Nephron progenitor cell (in vitro differentiated cells): ENCODE data around the gene LAS1L.
A peak's percentile ranks its signal among the peaks of the same experiment; 100 is the strongest.

Experiments
- DNase-seq: peaks from one replicate; pipeline ENCODE4 v3.0.0; 2021
- H3K27ac Mint-ChIP-seq: 2 replicates; pipeline ENCODE4 v1.8.0; 2021; ENCODE audit warnings: mild to moderate bottlenecking, moderate library complexity, mixed read lengths
- H3K27me3 Mint-ChIP-seq: 2 replicates; pipeline ENCODE4 v1.8.0; 2021; ENCODE audit warnings: mild to moderate bottlenecking, low read depth, mixed read lengths; ENCODE audit not compliant: poor library complexity
- H3K36me3 Mint-ChIP-seq: 2 replicates; pipeline ENCODE4 v1.8.0; 2021; ENCODE audit warnings: low read depth, mixed read lengths
- H3K4me1 Mint-ChIP-seq: 2 replicates; pipeline ENCODE4 v1.8.0; 2021; ENCODE audit warnings: mixed read lengths
- H3K4me3 Mint-ChIP-seq: 2 replicates; pipeline ENCODE4 v1.8.0; 2021; ENCODE audit warnings: mild to moderate bottlenecking, moderate library complexity, mixed read lengths
- H3K9me3 Mint-ChIP-seq: 2 replicates; pipeline ENCODE4 v1.8.0; 2021; ENCODE audit warnings: mild to moderate bottlenecking, moderate library complexity, mixed read lengths
- TF ChIP-seq, protein P1 (sequence below): fragments of 200-600 bp; sonication (generic); IDR thresholded peaks from 2 replicates; pipeline ENCODE4 v1.5.0; 2021; ENCODE audit warnings: antibody characterized with exemption

LAS1L gene

DNA sequence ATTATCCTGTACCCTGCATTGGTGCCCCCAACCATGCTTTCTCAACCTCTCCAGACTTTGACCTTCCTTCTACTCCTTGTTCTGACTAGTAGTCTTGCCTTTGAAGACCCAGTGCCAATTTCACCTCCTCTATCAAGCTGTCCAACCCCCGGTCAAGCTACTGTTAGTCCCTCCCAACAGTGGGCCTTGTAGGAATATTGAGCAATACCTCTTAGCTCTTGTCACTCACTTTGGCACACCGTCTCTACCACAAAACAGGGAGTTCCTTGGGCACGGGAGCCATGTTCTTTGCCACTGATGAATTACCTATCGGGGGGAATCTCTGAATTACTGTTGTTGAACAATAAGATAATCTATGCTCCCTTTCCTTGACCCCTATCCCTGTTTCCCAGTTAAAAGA, 25.2 kb downstream of the LAS1L start:
- peaks cover 24% of the 10 kb centered on the region for H3K36me3 Mint-ChIP-seq
- H3K4me3 Mint-ChIP-seq: no peak overlapping the region
- no peaks in the 10 kb centered on the region for H3K4me1 Mint-ChIP-seq
- DNase-seq: no peak
- peaks cover 13% of the 10 kb centered on the region for H3K9me3 Mint-ChIP-seq
- H3K27me3 Mint-ChIP-seq: no peaks in the 10 kb centered on the region
- peak overlapping the region; percentile 21 for H3K27ac Mint-ChIP-seq
- TF ChIP-seq, protein P1, sequence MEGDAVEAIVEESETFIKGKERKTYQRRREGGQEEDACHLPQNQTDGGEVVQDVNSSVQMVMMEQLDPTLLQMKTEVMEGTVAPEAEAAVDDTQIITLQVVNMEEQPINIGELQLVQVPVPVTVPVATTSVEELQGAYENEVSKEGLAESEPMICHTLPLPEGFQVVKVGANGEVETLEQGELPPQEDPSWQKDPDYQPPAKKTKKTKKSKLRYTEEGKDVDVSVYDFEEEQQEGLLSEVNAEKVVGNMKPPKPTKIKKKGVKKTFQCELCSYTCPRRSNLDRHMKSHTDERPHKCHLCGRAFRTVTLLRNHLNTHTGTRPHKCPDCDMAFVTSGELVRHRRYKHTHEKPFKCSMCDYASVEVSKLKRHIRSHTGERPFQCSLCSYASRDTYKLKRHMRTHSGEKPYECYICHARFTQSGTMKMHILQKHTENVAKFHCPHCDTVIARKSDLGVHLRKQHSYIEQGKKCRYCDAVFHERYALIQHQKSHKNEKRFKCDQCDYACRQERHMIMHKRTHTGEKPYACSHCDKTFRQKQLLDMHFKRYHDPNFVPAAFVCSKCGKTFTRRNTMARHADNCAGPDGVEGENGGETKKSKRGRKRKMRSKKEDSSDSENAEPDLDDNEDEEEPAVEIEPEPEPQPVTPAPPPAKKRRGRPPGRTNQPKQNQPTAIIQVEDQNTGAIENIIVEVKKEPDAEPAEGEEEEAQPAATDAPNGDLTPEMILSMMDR: no peak

DNA sequence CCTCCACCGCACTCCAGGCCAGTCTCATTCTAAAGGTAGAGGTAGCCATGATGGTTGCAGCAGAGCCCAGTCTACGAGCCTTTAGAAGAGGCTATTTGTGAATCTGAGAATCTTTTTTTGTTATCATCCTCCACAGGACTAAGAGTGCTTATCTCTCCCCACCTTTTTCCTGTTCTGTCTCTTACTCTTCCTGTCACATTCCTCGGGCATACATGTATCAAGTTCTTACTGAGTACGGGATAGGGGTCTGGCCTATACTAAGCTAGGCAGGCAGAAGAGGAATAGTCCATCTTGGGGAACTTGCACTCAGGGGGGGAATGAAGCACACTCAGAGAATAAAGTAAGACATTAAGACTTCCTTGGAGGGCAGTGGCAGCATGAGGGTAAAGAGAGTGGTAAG, 25.7 kb downstream of the LAS1L start:
- TF ChIP-seq, protein P1: no peak
- Mint-ChIP-seq H3K9me3 (peaks cover 16% of the 10 kb centered on the region), H3K4me1 (no peaks in the 10 kb centered on the region), H3K27me3 (no peaks in the 10 kb centered on the region), H3K27ac (peak overlapping the region; percentile 49), H3K36me3 (peaks cover 26% of the 10 kb centered on the region), H3K4me3 (no peak overlapping the region)
- DNase-seq: no peak

DNA sequence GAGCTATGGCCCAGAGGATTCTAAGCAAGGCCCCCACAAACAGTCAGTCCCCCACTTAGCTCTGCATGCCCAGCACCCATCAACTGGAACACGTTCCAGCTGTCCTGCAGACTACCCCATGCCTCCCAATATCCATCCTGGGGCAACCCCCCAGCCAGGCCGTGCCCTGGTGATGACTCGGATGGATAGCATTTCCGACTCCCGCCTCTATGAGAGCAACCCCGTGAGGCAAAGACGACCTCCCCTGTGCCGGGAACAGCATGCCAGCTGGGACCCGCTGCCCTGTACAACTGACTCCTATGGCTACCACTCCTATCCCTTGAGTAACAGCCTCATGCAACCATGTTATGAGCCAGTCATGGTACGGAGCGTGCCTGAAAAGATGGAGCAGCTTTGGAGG, 32.0 kb downstream of the LAS1L start:
- no peaks in the 10 kb centered on the region for H3K27me3 Mint-ChIP-seq
- peaks cover 10% of the 10 kb centered on the region for H3K36me3 Mint-ChIP-seq
- no peak for DNase-seq
- H3K9me3 Mint-ChIP-seq: peaks cover 22% of the 10 kb centered on the region
- no peaks in the 10 kb centered on the region for H3K4me1 Mint-ChIP-seq
- H3K27ac Mint-ChIP-seq: no peak overlapping the region
- TF ChIP-seq, protein P1: no peak
- no peak overlapping the region for H3K4me3 Mint-ChIP-seq

DNA sequence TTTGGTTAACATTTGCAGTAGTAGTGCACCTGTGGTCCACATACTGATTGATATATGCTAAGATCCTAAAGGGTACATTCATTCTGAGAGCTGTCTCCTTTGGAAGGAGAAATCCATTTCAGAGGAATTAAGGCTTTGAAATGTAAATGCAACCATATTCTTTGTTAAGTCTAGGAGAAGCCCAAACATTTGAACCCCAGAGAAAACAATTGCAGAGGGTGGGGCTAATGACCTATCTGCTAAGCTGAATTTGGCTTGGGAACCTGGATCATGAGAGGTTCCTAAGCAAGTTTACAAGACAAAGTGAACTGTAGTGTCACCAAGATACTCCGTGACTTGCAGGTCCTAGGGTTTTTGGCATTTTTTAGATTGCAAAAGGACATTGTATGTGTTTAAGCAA, 41.2 kb downstream of the LAS1L start:
- Mint-ChIP-seq H3K9me3 (peaks cover 18% of the 10 kb centered on the region), H3K4me3 (no peak overlapping the region), H3K27me3 (no peaks in the 10 kb centered on the region), H3K36me3 (no peaks in the 10 kb centered on the region), H3K4me1 (no peaks in the 10 kb centered on the region), H3K27ac (no peak overlapping the region)
- TF ChIP-seq, protein P1: no peak
- no peak for DNase-seq

DNA sequence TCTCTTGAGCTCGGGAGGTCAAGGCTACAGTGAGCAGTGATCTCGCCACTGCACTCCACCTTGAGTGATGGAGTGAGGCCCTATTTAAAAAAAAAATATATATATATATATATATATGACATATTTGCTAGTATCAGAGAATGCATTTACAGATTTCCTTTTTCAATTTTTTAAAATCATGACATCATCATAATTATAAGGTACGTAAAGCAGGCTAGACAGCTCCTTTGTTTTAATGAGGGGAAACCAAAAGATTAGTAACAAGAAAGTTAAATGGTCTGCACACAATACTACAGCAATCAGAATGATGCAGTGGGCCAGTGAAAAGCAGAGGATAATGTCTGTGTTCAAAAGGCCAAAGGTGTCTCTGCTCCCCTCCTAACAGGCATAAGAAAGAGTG, 43.0 kb downstream of the LAS1L start:
- DNase-seq: no peak
- no peak overlapping the region for H3K27ac Mint-ChIP-seq
- TF ChIP-seq, protein P1: no peak

DNA sequence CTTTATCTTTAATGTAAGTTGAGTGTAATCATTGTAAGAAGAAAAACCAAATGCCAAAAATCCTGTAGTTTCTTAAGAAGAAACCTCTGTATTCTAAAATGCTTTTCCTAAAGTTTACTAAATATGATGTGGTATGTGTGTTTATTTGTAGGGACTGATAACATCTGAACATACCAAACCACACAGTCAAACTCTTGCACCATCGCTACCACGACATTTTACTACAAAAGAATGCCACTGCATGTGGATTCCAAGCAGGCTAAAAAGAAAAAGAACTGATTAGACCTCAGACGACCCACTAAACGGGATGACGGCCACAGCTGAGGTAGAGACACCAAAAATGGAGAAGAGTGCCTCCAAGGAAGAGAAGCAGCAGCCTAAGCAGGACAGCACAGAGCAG, 46.1 kb downstream of the LAS1L start:
- Mint-ChIP-seq H3K27ac (no peak overlapping the region), H3K4me3 (no peak overlapping the region), H3K9me3 (peaks cover 19% of the 10 kb centered on the region), H3K4me1 (no peaks in the 10 kb centered on the region), H3K36me3 (no peaks in the 10 kb centered on the region), H3K27me3 (no peaks in the 10 kb centered on the region)
- DNase-seq: no peak
- TF ChIP-seq, protein P1: no peak

More for the DNA sequence above, 43.0 kb downstream of the LAS1L start:
- H3K27me3 Mint-ChIP-seq: no peaks in the 10 kb centered on the region
- no peaks in the 10 kb centered on the region for H3K4me1 Mint-ChIP-seq
- H3K9me3 Mint-ChIP-seq: peaks cover 15% of the 10 kb centered on the region
- H3K36me3 Mint-ChIP-seq: no peaks in the 10 kb centered on the region
- no peak overlapping the region for H3K4me3 Mint-ChIP-seq
